SU-DHL-6 (cell line): ENCODE results near the gene ZBTB47.

Experiments
- CTCF ChIP-seq: fragments of 200-600 bp; sonication (generic); IDR thresholded peaks from one replicate; pipeline ENCODE4 v1.5.1; 2017; ENCODE audit warnings: antibody characterized with exemption, mild to moderate bottlenecking, low read length, moderate library complexity; ENCODE audit not compliant: insufficient read depth, poor library complexity, severe bottlenecking
- EZH2phosphoT487 ChIP-seq: fragments of 200-600 bp; sonication (generic), shearing (Covaris generic); conservative IDR thresholded peaks from 2 replicates; pipeline ENCODE4 v1.6.1; 2018; ENCODE audit warnings: mild to moderate bottlenecking, antibody characterized with exemption, low read length, moderate library complexity, mixed read lengths

- no peak for TF ChIP-seq CTCF
- no peak for TF ChIP-seq EZH2phosphoT487
Observed at GRCh38 chr3:42690191-42690590, 36.7 kb downstream of the ZBTB47 start.
